Caco-2 (cell line): ENCODE data around the gene SPOP. TPM values are rescaled to one million over a fixed set of nuclear protein-coding genes. Genes with fewer than 3 reads are reported as not detected.
A peak's percentile ranks its signal among the peaks of the same experiment; 100 is the strongest.

ENCODE experiments used
- BruUV-seq: library from RNA; stranded (reverse); fragments of 400-500 nt; replicated peaks from 2 replicates; lab custom pipeline; 2021; lab: Mats Ljungman, UMichigan
- CTCF ChIA-PET: fragments of 300-600 bp; sonication (Branson Sonifier 250); formaldehyde crosslinking; loops from one replicate; lab custom pipeline; 2022; ENCODE audit warnings: antibody characterized with exemption; lab: Charles Lee
- POLR2A ChIA-PET: fragments of 300-600 bp; sonication (Branson Sonifier 250); formaldehyde crosslinking; loops from one replicate; lab custom pipeline; 2022; ENCODE audit warnings: antibody characterized with exemption; lab: Charles Lee
- DNase-seq, 2 experiments: peaks; one replicate each; pipeline versions ENCODE4 v3.0.0 to v3.0.0-alpha.2; 2020 to 2022
- H3K27me3 ChIP-seq: replicated peaks from 2 replicates; pipeline ENCODE4 v1.6.0; 2011; ENCODE audit warnings: low read length; ENCODE audit not compliant: control insufficient read depth, insufficient read depth
- H3K36me3 ChIP-seq: 2 replicates; pipeline ENCODE4 v1.5.1; 2011; ENCODE audit warnings: low read length; ENCODE audit not compliant: control insufficient read depth, insufficient read depth
- H3K4me1 ChIP-seq: fragments of 250-450 bp; sonication (Bioruptor Pico); 2 replicates; pipeline ENCODE4 v1.5.1; 2020; ENCODE audit warnings: mild to moderate bottlenecking
- H3K4me3 ChIP-seq: 2 replicates; pipeline ENCODE4 v1.5.1; 2011; ENCODE audit warnings: low read depth, mild to moderate bottlenecking, control low read depth, low read length
- H3K9me3 ChIP-seq: fragments of 250-450 bp; sonication (Bioruptor Pico); 2 replicates; pipeline ENCODE4 v1.5.1; 2020; ENCODE audit warnings: mild to moderate bottlenecking, moderate library complexity
- H3K27ac Mint-ChIP-seq: one replicate; pipeline ENCODE4 v1.8.0; 2022; ENCODE audit warnings: mixed read lengths; ENCODE audit not compliant: unreplicated experiment
- H3K27me3 Mint-ChIP-seq: one replicate; pipeline ENCODE4 v1.8.0; 2022; ENCODE audit warnings: mixed read lengths; ENCODE audit not compliant: insufficient read depth, unreplicated experiment
- H3K36me3 Mint-ChIP-seq: one replicate; pipeline ENCODE4 v1.8.0; 2022; ENCODE audit warnings: mild to moderate bottlenecking, mixed read lengths; ENCODE audit not compliant: insufficient read depth, unreplicated experiment
- H3K4me1 Mint-ChIP-seq: one replicate; pipeline ENCODE4 v1.8.0; 2022; ENCODE audit warnings: low read depth, mixed read lengths; ENCODE audit not compliant: unreplicated experiment
- H3K4me3 Mint-ChIP-seq: one replicate; pipeline ENCODE4 v1.8.0; 2022; ENCODE audit warnings: mild to moderate bottlenecking, moderate library complexity, mixed read lengths; ENCODE audit not compliant: unreplicated experiment
- H3K9me3 Mint-ChIP-seq: one replicate; pipeline ENCODE4 v1.8.0; 2022; ENCODE audit warnings: mixed read lengths; ENCODE audit not compliant: unreplicated experiment
- intact Hi-C: fragments of 100-400 bp; cut with micrococcal nuclease; formaldehyde crosslinking; loops from one replicate; pipeline ENCODE4 v1.10.0; 2022; ENCODE audit not compliant: unreplicated experiment
- total RNA-seq: library from RNA; stranded (reverse); gene quantifications from 2 replicates; pipeline ENCODE4 v1.2.3, GENCODE V29; 2022
- TF ChIP-seq, protein P1 (sequence below), 2 experiments: fragments of 200-600 bp in 1 of 2; IDR thresholded peaks; 1 replicate in 1 of 2; 2 replicates in 1 of 2; pipeline versions ENCODE4 v1.5.1 to v1.8.0; 2011 to 2022; ENCODE audit warnings: antibody characterized with exemption in 1 of 2, control low read depth in 1 of 2, inconsistent platforms in 1 of 2, low read depth in 1 of 2, low read length in 1 of 2, mild to moderate bottlenecking in 1 of 2, moderate library complexity in 1 of 2; ENCODE audit not compliant: insufficient read depth in 1 of 2, severe bottlenecking in 1 of 2, unreplicated experiment in 1 of 2

SPOP gene
- total RNA-seq, 1 experiment from 2014 or later: 70.2 TPM

DNA sequence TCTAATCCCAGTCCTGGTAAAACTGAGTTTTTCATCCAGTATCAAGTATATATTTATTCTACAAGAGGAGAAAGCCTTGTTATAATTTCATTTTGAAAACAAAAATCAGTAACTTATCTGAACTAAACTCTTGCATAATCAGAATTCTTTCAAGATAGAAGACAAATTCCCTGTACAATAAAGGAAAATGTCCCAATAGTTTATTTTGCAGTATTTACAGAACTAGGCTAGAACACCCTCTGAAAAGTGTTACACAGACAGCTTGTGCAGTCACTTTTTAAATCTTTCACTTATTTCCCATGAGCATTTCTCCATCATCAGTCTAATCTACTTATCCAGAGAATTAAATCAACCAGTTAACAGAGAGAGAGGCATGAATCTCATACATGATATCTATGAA, 48.5 kb downstream of the SPOP start:
- Mint-ChIP-seq H3K4me3 (no peak overlapping the region), H3K36me3 (no peaks in the 10 kb centered on the region), H3K9me3 (no peaks in the 10 kb centered on the region), H3K27me3 (no peaks in the 10 kb centered on the region), H3K4me1 (peaks cover 32% of the 10 kb centered on the region), H3K27ac (no peak overlapping the region)
- DNase-seq: no peak
- Histone ChIP-seq H3K9me3 (no peaks in the 10 kb centered on the region), H3K27me3 (no peaks in the 10 kb centered on the region), H3K4me1 (peaks cover 31% of the 10 kb centered on the region), H3K4me3 (no peak overlapping the region), H3K36me3 (no peaks in the 10 kb centered on the region; the same call in 1 of the 2 replicates)
- no TSS peak for BruUV-seq
- TF ChIP-seq, protein P1, sequence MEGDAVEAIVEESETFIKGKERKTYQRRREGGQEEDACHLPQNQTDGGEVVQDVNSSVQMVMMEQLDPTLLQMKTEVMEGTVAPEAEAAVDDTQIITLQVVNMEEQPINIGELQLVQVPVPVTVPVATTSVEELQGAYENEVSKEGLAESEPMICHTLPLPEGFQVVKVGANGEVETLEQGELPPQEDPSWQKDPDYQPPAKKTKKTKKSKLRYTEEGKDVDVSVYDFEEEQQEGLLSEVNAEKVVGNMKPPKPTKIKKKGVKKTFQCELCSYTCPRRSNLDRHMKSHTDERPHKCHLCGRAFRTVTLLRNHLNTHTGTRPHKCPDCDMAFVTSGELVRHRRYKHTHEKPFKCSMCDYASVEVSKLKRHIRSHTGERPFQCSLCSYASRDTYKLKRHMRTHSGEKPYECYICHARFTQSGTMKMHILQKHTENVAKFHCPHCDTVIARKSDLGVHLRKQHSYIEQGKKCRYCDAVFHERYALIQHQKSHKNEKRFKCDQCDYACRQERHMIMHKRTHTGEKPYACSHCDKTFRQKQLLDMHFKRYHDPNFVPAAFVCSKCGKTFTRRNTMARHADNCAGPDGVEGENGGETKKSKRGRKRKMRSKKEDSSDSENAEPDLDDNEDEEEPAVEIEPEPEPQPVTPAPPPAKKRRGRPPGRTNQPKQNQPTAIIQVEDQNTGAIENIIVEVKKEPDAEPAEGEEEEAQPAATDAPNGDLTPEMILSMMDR (IDR thresholded peaks at IDR 0.05; ENCODE audit: insufficient read depth in 1 of 2, low read depth in 1 of 2, low read length in 1 of 2, severe bottlenecking in 1 of 2, unreplicated experiment in 1 of 2): no peak
- CTCF ChIA-PET: interaction anchor here (1.7 kb wide), 1 partner anchor 11 kb away, joined by 3 read pairs; no protein-coding TSS in a partner anchor
- intact Hi-C loops: loop anchor here (1.0 kb wide), 1 partner anchor 11 kb away; no protein-coding TSS in a partner anchor
- POLR2A ChIA-PET: no interaction called here

DNA sequence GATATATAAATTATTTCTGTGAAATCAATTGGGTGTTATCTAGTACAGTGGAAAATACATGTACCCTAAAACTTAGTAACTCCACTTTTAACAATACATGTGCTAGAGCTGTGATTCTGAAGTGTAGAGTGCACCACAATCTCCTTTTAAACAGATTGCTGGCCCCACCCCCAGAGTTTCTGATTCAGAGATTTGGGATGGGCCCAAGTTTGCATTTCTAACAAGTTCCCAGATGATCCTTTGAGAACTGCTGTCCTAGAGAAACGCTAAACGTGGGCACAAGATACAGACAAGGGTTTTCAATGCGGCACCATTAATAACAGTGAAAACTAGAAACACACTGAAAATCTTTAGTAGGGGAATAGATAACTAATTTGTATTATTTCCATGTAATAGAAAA, 53.0 kb downstream of the SPOP start:
- CTCF ChIA-PET: interaction anchor here (0.6 kb wide), 1 partner anchor 1136 kb away, joined by 5 read pairs; no protein-coding TSS in a partner anchor
- BruUV-seq: no TSS peak
- H3K4me1 Mint-ChIP-seq: peaks cover 24% of the 10 kb centered on the region
- intact Hi-C loops: no loop called here
- POLR2A ChIA-PET: no interaction called here
- no peaks in the 10 kb centered on the region for H3K27me3 Mint-ChIP-seq
- peaks cover 23% of the 10 kb centered on the region for H3K4me1 ChIP-seq
- no peak overlapping the region for H3K4me3 Mint-ChIP-seq
- DNase-seq: no peak
- H3K27me3 ChIP-seq: no peaks in the 10 kb centered on the region
- no peaks in the 10 kb centered on the region for H3K9me3 Mint-ChIP-seq
- peaks cover 3% of the 10 kb centered on the region for H3K36me3 ChIP-seq
- TF ChIP-seq, protein P1 (IDR thresholded peaks at IDR 0.05; ENCODE audit: insufficient read depth in 1 of 2, low read depth in 1 of 2, low read length in 1 of 2, severe bottlenecking in 1 of 2, unreplicated experiment in 1 of 2): no peak
- H3K36me3 Mint-ChIP-seq: peaks cover 15% of the 10 kb centered on the region
- no peaks in the 10 kb centered on the region for H3K9me3 ChIP-seq
- H3K27ac Mint-ChIP-seq: no peak overlapping the region
- H3K4me3 ChIP-seq: no peak overlapping the region

DNA sequence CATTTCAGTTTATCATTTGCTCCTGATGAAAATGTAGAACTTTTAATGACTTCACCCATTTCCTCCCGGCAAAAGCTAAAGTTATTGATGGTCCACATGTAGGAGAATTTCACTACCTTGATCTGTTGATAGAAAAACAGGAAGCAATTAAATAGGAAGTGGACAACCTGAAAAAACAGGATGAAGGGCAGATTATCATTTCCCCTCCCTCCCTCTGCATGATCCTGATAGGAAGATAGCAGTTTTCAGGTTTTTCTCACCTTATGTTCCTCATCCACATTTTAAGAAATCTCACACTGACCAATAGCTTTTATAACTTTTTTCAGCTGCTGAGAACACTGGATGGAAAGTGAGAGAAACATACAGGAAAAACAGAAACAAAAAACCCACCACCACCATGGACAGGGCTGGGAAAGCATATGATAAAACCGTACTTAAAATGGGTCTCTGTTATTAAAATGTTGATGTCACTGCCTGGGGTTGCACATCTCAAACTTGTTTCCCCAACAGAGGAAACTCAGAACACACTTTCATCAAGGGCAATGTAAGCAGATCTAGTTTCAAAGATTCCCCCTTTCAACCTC, 55.9 kb downstream of the SPOP start:
- TF ChIP-seq, protein P1 (IDR thresholded peaks at IDR 0.05; ENCODE audit: insufficient read depth in 1 of 2, low read depth in 1 of 2, low read length in 1 of 2, severe bottlenecking in 1 of 2, unreplicated experiment in 1 of 2): no peak

More for the DNA sequence above, 55.9 kb downstream of the SPOP start:
- ChIA-PET CTCF (no interaction called here), POLR2A (interaction anchor here (0.5 kb wide), 1 partner anchor 13 kb away, joined by 7 read pairs; no protein-coding TSS in a partner anchor)
- H3K4me1 ChIP-seq: peaks cover 20% of the 10 kb centered on the region
- Mint-ChIP-seq H3K4me3 (no peak overlapping the region), H3K4me1 (peaks cover 12% of the 10 kb centered on the region), H3K9me3 (no peaks in the 10 kb centered on the region), H3K27ac (no peak overlapping the region), H3K36me3 (peaks cover 35% of the 10 kb centered on the region), H3K27me3 (no peaks in the 10 kb centered on the region)
- H3K36me3 ChIP-seq: peaks cover 6% of the 10 kb centered on the region
- DNase-seq: no peak
- no peaks in the 10 kb centered on the region for H3K27me3 ChIP-seq
- no peak overlapping the region for H3K4me3 ChIP-seq
- no peaks in the 10 kb centered on the region for H3K9me3 ChIP-seq
- intact Hi-C loops: no loop called here
- TSS peak; percentile 4 for BruUV-seq
